IMR-90 (cell line): ENCODE measurements around the gene CTIF. TPM values are rescaled to one million over a fixed set of nuclear protein-coding genes. Genes with fewer than 3 reads are reported as not detected.

Experiments
- ATAC-seq: fragments of 200-7000 bp; cut with Tn5 transposase; 2 replicates; pipeline ENCODE4 v1.9.1; 2020; ENCODE audit warnings: low read depth, mild to moderate bottlenecking, moderate library complexity
- BruUV-seq: library from RNA; stranded (reverse); fragments of 400-500 nt; replicated peaks from 2 replicates; lab custom pipeline; 2021; lab: Mats Ljungman, UMichigan
- CTCF ChIA-PET: fragments of 300-600 bp; formaldehyde crosslinking; extraction: SDS; loops from one replicate; lab custom pipeline; 2021; ENCODE audit warnings: antibody characterized with exemption; lab: Yijun Ruan, JAX
- POLR2A ChIA-PET: fragments of 300-600 bp; sonication (Branson Sonifier 250); formaldehyde crosslinking; loops from one replicate; lab custom pipeline; 2022; ENCODE audit warnings: antibody characterized with exemption; ENCODE audit not compliant: unreplicated experiment; lab: Charles Lee
- DNase-seq: peaks from one replicate; pipeline ENCODE4 v3.0.0; 2013
- H2AFZ ChIP-seq: replicated peaks from 2 replicates; pipeline ENCODE3; 2013; ENCODE audit warnings: low read length, mild to moderate bottlenecking; ENCODE audit not compliant: poor library complexity
- H2AK5ac ChIP-seq: 2 replicates; pipeline ENCODE4 v1.6.1; 2013; ENCODE audit warnings: low read depth, low read length, inconsistent platforms
- H2AK9ac ChIP-seq: replicated peaks from 2 replicates; pipeline ENCODE3; 2013; ENCODE audit warnings: mild to moderate bottlenecking, low read depth, low read length, moderate library complexity; ENCODE audit not compliant: poor library complexity
- H2BK120ac ChIP-seq: 2 replicates; pipeline ENCODE4 v1.6.1; 2013; ENCODE audit warnings: low read depth, low read length, inconsistent platforms
- H2BK15ac ChIP-seq: 3 replicates; pipeline ENCODE4 v1.6.1; 2013; ENCODE audit warnings: low read depth, low read length, inconsistent platforms
- H2BK20ac ChIP-seq: 2 replicates; pipeline ENCODE4 v1.6.1; 2013; ENCODE audit warnings: low read depth, mild to moderate bottlenecking, inconsistent platforms, low read length, moderate library complexity
- H2BK5ac ChIP-seq: 2 replicates; pipeline ENCODE4 v1.6.1; 2013; ENCODE audit warnings: mild to moderate bottlenecking, low read depth, low read length, inconsistent platforms; ENCODE audit not compliant: poor library complexity, severe bottlenecking
- H3K14ac ChIP-seq: replicated peaks from 2 replicates; pipeline ENCODE4 v1.6.1; 2013; ENCODE audit warnings: low read depth, low read length, inconsistent platforms
- H3K18ac ChIP-seq: 2 replicates; pipeline ENCODE4 v1.6.1; 2013; ENCODE audit warnings: low read depth, low read length, control low read depth
- H3K23ac ChIP-seq: 2 replicates; pipeline ENCODE4 v1.6.1; 2013; ENCODE audit warnings: low read depth, low read length, inconsistent platforms
- H3K27ac ChIP-seq: 2 replicates; pipeline ENCODE4 v1.5.1; 2013; ENCODE audit warnings: mild to moderate bottlenecking, control low read depth, low read length; ENCODE audit not compliant: insufficient read depth
- H3K27me3 ChIP-seq: 2 replicates; pipeline ENCODE4 v1.6.1; 2013; ENCODE audit warnings: low read length; ENCODE audit not compliant: control insufficient read depth, insufficient read depth
- H3K36me3 ChIP-seq: 2 replicates; pipeline ENCODE4 v1.6.1; 2013; ENCODE audit warnings: low read length, mixed read lengths; ENCODE audit not compliant: control insufficient read depth, insufficient read depth
- H3K4ac ChIP-seq: 2 replicates; pipeline ENCODE4 v1.6.1; 2013; ENCODE audit warnings: low read depth, low read length, inconsistent platforms
- H3K4me1 ChIP-seq: 2 replicates; pipeline ENCODE4 v1.6.1; 2013; ENCODE audit warnings: low read length, mixed read lengths; ENCODE audit not compliant: control insufficient read depth, insufficient read depth
- H3K4me2 ChIP-seq: 2 replicates; pipeline ENCODE4 v1.6.1; 2013; ENCODE audit warnings: low read depth, mild to moderate bottlenecking, control low read depth, low read length, moderate library complexity
- H3K4me3 ChIP-seq: 2 replicates; pipeline ENCODE4 v1.5.1; 2013; ENCODE audit warnings: low read depth, mild to moderate bottlenecking, control low read depth, low read length, moderate library complexity; ENCODE audit not compliant: insufficient read depth
- H3K56ac ChIP-seq: 2 replicates; pipeline ENCODE4 v1.6.1; 2013; ENCODE audit warnings: low read length, inconsistent platforms; ENCODE audit not compliant: insufficient read depth; ENCODE audit errors: extremely low read depth
- H3K79me1 ChIP-seq, 2 experiments: 2 replicates each; pipeline ENCODE4 v1.6.1; 2013; ENCODE audit warnings: low read length in 2 of 2, inconsistent platforms in 1 of 2, low read depth in 1 of 2
- H3K9ac ChIP-seq: 2 replicates; pipeline ENCODE4 v1.6.1; 2013; ENCODE audit warnings: low read depth, low read length, control low read depth
- H3K9me1 ChIP-seq: 2 replicates; pipeline ENCODE4 v1.6.1; 2013; ENCODE audit warnings: low read length, inconsistent platforms; ENCODE audit not compliant: insufficient read depth
- H3K9me3 ChIP-seq: 2 replicates; pipeline ENCODE4 v1.6.1; 2013; ENCODE audit warnings: low read length; ENCODE audit not compliant: control insufficient read depth, insufficient read depth
- H4K20me1 ChIP-seq: 2 replicates; pipeline ENCODE4 v1.6.1; 2013; ENCODE audit warnings: low read length, inconsistent platforms; ENCODE audit not compliant: insufficient read depth
- H4K5ac ChIP-seq: 2 replicates; pipeline ENCODE4 v1.6.1; 2013; ENCODE audit warnings: mild to moderate bottlenecking, low read depth, low read length, control low read depth
- H4K8ac ChIP-seq, 2 experiments: 2 replicates each; pipeline ENCODE4 v1.6.1; 2013; ENCODE audit warnings: low read depth in 2 of 2, low read length in 2 of 2, control low read depth in 1 of 2, inconsistent platforms in 1 of 2
- H4K91ac ChIP-seq: 2 replicates; pipeline ENCODE4 v1.6.1; 2013; ENCODE audit warnings: low read depth, low read length, inconsistent platforms; ENCODE audit not compliant: insufficient read depth
- BHLHE40 ChIP-seq: fragments of 150-350 bp; IDR thresholded peaks from 2 replicates; pipeline ENCODE4 v1.6.1; 2016; ENCODE audit warnings: mild to moderate bottlenecking, low read depth, low read length
- CEBPB ChIP-seq: IDR thresholded peaks from 2 replicates; pipeline ENCODE4 v1.6.1; 2012; ENCODE audit warnings: low read depth, low read length, improper control_type of control experiment
- CHD1 ChIP-seq: IDR thresholded peaks from 2 replicates; pipeline ENCODE4 v1.6.1; 2012; ENCODE audit warnings: low read depth, low read length, improper control_type of control experiment
- MXI1 ChIP-seq: IDR thresholded peaks from 2 replicates; pipeline ENCODE4 v1.6.1; 2012; ENCODE audit warnings: low read depth, mild to moderate bottlenecking, low read length, moderate library complexity, borderline replicate concordance
- RCOR1 ChIP-seq: IDR thresholded peaks from 2 replicates; pipeline ENCODE4 v1.6.1; 2012; ENCODE audit warnings: mild to moderate bottlenecking, low read length, improper control_type of control experiment; ENCODE audit not compliant: insufficient replicate concordance
- RFX5 ChIP-seq: IDR thresholded peaks from 2 replicates; pipeline ENCODE4 v1.8.0; 2012; ENCODE audit warnings: low read depth, mild to moderate bottlenecking, low read length, moderate library complexity
- WGBS, 2 experiments: methylation state at CpG; one replicate each; pipeline versions ENCODE4 v1.1.5 to v1.1.7; 2013; ENCODE audit warnings: missing lambda C conversion rate in 2 of 2; ENCODE audit not compliant: insufficient read length in 1 of 2; ENCODE audit errors: extremely low coverage in 2 of 2; 5-methylcytosine and 5-hydroxymethylcytosine counted together
- dilution Hi-C: fragments of 300-500 bp; cut with HindIII; formaldehyde crosslinking; loops from one replicate; pipeline ENCODE4 v1.14.3; 2018; ENCODE audit warnings: low sequenced_read_pairs; ENCODE audit not compliant: unreplicated experiment
- in situ Hi-C: fragments of 300-500 bp; cut with MboI; formaldehyde crosslinking; loops from 3 replicates; pipeline ENCODE4 v1.14.3; 2019; ENCODE audit warnings: low sequenced_read_pairs, inconsistent platforms, mixed read lengths
- intact Hi-C: fragments of 100-400 bp; cut with micrococcal nuclease; formaldehyde crosslinking; loops from 2 replicates; pipeline ENCODE4 v1.10.0; 2022
- polyA plus RNA-seq, 3 experiments: library from polyadenylated mRNA; depleted of rRNA; stranded (reverse); fragments of >200 nt; gene quantifications; 2 replicates each; pipeline ENCODE4 v1.2.3, GENCODE V29; 2012; ENCODE audit warnings: low replicate concordance in 1 of 3
- total RNA-seq: library from RNA; depleted of rRNA; stranded (reverse); fragments of >200 nt; gene quantifications from 2 replicates; pipeline ENCODE4 v1.2.3, GENCODE V29; 2012
- TF ChIP-seq, protein P1 (sequence below): fragments of 150-350 bp; IDR thresholded peaks from 2 replicates; pipeline ENCODE4 v1.6.1; 2017; ENCODE audit warnings: mild to moderate bottlenecking, antibody characterized with exemption, low read length, low read depth
- TF ChIP-seq, protein P2 (sequence below): conservative IDR thresholded peaks from 2 replicates; pipeline ENCODE4 v1.5.1; 2012; ENCODE audit warnings: mild to moderate bottlenecking, low read depth, low read length, improper control_type of control experiment
- TF ChIP-seq, protein P3 (sequence below): fragments of 150-350 bp; IDR thresholded peaks from 2 replicates; pipeline ENCODE4 v1.6.1; 2016; ENCODE audit warnings: low read depth, mild to moderate bottlenecking, low read length, moderate library complexity, borderline replicate concordance

CTIF gene
- total and polyA plus RNA-seq, 2 of the 4 experiments (the other 2 are of a cell fraction) = 25.1 to 57.0 TPM

DNA sequence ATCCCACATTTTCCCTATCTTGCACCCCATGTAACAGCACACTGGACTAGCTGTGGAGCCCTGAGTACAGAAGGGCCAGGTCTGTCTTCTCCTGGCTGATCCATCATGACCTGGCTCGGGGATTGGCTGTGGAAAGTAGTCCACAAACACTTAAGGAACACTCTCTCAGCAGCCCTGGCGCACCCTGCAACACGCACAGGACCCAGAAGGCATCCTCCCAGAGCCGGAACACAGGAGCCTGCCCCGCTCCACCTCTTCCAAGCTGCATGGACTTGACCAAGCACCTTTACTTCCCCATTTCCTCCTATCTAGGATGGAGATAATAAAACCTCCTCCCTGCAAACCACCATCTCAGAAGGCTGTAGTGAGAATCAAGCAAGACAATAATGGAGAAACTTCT lies 151.7 kb downstream of the CTIF start:
- no peak for TF ChIP-seq BHLHE40
- no peak for TF ChIP-seq CHD1
- TF ChIP-seq RFX5 = no peak
- TF ChIP-seq RCOR1 = no peak
- TF ChIP-seq, protein P1, sequence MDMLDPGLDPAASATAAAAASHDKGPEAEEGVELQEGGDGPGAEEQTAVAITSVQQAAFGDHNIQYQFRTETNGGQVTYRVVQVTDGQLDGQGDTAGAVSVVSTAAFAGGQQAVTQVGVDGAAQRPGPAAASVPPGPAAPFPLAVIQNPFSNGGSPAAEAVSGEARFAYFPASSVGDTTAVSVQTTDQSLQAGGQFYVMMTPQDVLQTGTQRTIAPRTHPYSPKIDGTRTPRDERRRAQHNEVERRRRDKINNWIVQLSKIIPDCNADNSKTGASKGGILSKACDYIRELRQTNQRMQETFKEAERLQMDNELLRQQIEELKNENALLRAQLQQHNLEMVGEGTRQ = no peak
- TF ChIP-seq, protein P2, sequence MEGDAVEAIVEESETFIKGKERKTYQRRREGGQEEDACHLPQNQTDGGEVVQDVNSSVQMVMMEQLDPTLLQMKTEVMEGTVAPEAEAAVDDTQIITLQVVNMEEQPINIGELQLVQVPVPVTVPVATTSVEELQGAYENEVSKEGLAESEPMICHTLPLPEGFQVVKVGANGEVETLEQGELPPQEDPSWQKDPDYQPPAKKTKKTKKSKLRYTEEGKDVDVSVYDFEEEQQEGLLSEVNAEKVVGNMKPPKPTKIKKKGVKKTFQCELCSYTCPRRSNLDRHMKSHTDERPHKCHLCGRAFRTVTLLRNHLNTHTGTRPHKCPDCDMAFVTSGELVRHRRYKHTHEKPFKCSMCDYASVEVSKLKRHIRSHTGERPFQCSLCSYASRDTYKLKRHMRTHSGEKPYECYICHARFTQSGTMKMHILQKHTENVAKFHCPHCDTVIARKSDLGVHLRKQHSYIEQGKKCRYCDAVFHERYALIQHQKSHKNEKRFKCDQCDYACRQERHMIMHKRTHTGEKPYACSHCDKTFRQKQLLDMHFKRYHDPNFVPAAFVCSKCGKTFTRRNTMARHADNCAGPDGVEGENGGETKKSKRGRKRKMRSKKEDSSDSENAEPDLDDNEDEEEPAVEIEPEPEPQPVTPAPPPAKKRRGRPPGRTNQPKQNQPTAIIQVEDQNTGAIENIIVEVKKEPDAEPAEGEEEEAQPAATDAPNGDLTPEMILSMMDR = no peak
- no peak for TF ChIP-seq CEBPB
- TF ChIP-seq, protein P3, sequence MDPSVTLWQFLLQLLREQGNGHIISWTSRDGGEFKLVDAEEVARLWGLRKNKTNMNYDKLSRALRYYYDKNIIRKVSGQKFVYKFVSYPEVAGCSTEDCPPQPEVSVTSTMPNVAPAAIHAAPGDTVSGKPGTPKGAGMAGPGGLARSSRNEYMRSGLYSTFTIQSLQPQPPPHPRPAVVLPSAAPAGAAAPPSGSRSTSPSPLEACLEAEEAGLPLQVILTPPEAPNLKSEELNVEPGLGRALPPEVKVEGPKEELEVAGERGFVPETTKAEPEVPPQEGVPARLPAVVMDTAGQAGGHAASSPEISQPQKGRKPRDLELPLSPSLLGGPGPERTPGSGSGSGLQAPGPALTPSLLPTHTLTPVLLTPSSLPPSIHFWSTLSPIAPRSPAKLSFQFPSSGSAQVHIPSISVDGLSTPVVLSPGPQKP = no peak
- no peak for TF ChIP-seq MXI1
- Histone ChIP-seq H4K5ac (no peak overlapping the region), H3K9me3 (0 out of 2 replicates have a peak, but pooled peaks cover 2% of the 10 kb centered on the region), H3K79me1 (peaks cover 22 to 67% of the 10 kb centered on the region in 2 experiments), H3K18ac (no peak overlapping the region), H3K4me3 (no peak overlapping the region), H3K4me1 (peaks cover 12% of the 10 kb centered on the region), H3K14ac (no peak overlapping the region), H3K27me3 (no peaks in the 10 kb centered on the region), H3K36me3 (peaks cover 44% of the 10 kb centered on the region), H4K91ac (no peak overlapping the region), H2BK20ac (no peak overlapping the region), H3K27ac (no peak overlapping the region), H2AK5ac (no peak overlapping the region), H3K4ac (no peak overlapping the region), H3K23ac (no peak overlapping the region), H2BK5ac (no peak overlapping the region), H2BK15ac (no peak overlapping the region), H3K9ac (no peak overlapping the region), H2AK9ac (no peak overlapping the region), H4K8ac (no peak overlapping the region), H3K9me1 (peaks cover 20% of the 10 kb centered on the region; the same call in 1 of the 2 replicates), H4K20me1 (peaks cover 30% of the 10 kb centered on the region), H2AFZ (no peak overlapping the region), H3K56ac (no peak overlapping the region), H3K4me2 (no peak overlapping the region), H2BK120ac (no peak overlapping the region)
- dilution Hi-C loops (no loop called here), in situ Hi-C loops (no loop called here), intact Hi-C loops (no loop called here)
- no CpG with 5 or more reads among the region's 5 CpGs for WGBS, 2 experiments
- no TSS peak for BruUV-seq
- ATAC-seq (no peak), DNase-seq (no peak)
- POLR2A ChIA-PET = interaction anchor here (0.6 kb wide), 1 partner anchor 316 kb away, joined by 3 read pairs; no protein-coding TSS in a partner anchor
- CTCF ChIA-PET = no interaction called here
